K562 (cell line): ENCODE data around the gene SEMA5A. TPM values are rescaled to one million over a fixed set of nuclear protein-coding genes. Genes with fewer than 3 reads are reported as not detected.

Source experiments
- ATAC-seq: fragments of 200-7000 bp; cut with Tn5 transposase; 3 replicates; pipeline ENCODE4 v1.9.1; 2020; ENCODE audit warnings: moderate library complexity
- BruUV-seq: library from RNA; stranded (reverse); fragments of 400-500 nt; replicated peaks from 2 replicates; lab custom pipeline; 2021; lab: Mats Ljungman, UMichigan
- CTCF ChIA-PET: fragments of 300-600 bp; formaldehyde crosslinking; extraction: SDS; loops from one replicate; lab custom pipeline; 2021; ENCODE audit warnings: low intra/inter-chr PET ratio; lab: Yijun Ruan, JAX
- POLR2A ChIA-PET: fragments of 300-600, 350-650 bp; sonication (Branson Sonifier 250); formaldehyde crosslinking; extraction: SDS; loops from one replicate; lab custom pipeline; 2021; ENCODE audit warnings: antibody characterized with exemption, inconsistent platforms; lab: Yijun Ruan, JAX
- DNase-seq, 4 experiments: peaks; one replicate each; pipeline versions ENCODE4 v3.0.0 to v3.0.0-alpha.2; 2011 to 2018; ENCODE audit warnings: low spot score in 3 of 4, mixed read lengths in 3 of 4; ENCODE audit errors: extremely low read depth in 1 of 4
- FAIRE-seq: peaks from 2 replicates; lab custom pipeline; 2011; peaks lifted over from hg19 to GRCh38; lab: Jason Lieb, UNC
- H2AFZ ChIP-seq: 2 replicates; pipeline ENCODE4 v1.6.0; 2011; ENCODE audit warnings: low read depth, low read length, control low read depth, inconsistent platforms
- H3K27ac ChIP-seq: fragments of 200-600 bp; 3 replicates; pipeline ENCODE4 v1.8.0; 2011; ENCODE audit warnings: low read depth, mild to moderate bottlenecking, control low read depth, inconsistent platforms, low read length, moderate library complexity, mixed read lengths; ENCODE audit errors: extremely low read depth
- H3K27me3 ChIP-seq, 2 experiments: fragments of 300-600 bp in 1 of 2; 2 replicates in 1 of 2; 3 replicates in 1 of 2; pipeline versions ENCODE4 v1.6.0 to v1.8.0; 2011; ENCODE audit warnings: inconsistent platforms in 2 of 2, low read length in 2 of 2, mild to moderate bottlenecking in 1 of 2, mixed read lengths in 1 of 2, moderate library complexity in 1 of 2; ENCODE audit not compliant: control insufficient read depth in 2 of 2, insufficient read depth in 2 of 2
- H3K36me3 ChIP-seq: fragments of 300-600 bp; 3 replicates; pipeline ENCODE4 v1.8.0; 2011; ENCODE audit warnings: mild to moderate bottlenecking, low read length, inconsistent platforms; ENCODE audit not compliant: control insufficient read depth, insufficient read depth
- H3K4me1 ChIP-seq, 2 experiments: fragments of 200-600 bp in 1 of 2; replicated peaks in 1 of 2; 2 replicates in 1 of 2; 3 replicates in 1 of 2; pipeline versions ENCODE4 v1.5.1 to v1.8.0; 2011; ENCODE audit warnings: inconsistent platforms in 2 of 2, low read length in 2 of 2, mild to moderate bottlenecking in 1 of 2, mixed read lengths in 1 of 2, moderate library complexity in 1 of 2; ENCODE audit not compliant: control insufficient read depth in 2 of 2, insufficient read depth in 2 of 2
- H3K4me2 ChIP-seq: 2 replicates; pipeline ENCODE4 v1.6.1; 2011; ENCODE audit warnings: low read length, control low read depth, inconsistent platforms, mixed read lengths; ENCODE audit not compliant: insufficient read depth
- H3K4me3 ChIP-seq: fragments of 200-600 bp; sonication (generic), shearing (Covaris generic); 2 replicates; pipeline ENCODE4 v1.5.1; 2016; ENCODE audit warnings: control low read depth, inconsistent platforms
- H3K79me2 ChIP-seq: fragments of 200-600 bp; 3 replicates; pipeline ENCODE4 v1.8.0; 2011; ENCODE audit warnings: low read length, inconsistent platforms; ENCODE audit not compliant: control insufficient read depth, insufficient read depth
- H3K9ac ChIP-seq, 2 experiments: 2 replicates each; pipeline versions ENCODE4 v1.6.0 to v1.6.1; 2011; ENCODE audit warnings: low read depth in 2 of 2, low read length in 2 of 2, control low read depth in 1 of 2, inconsistent platforms in 1 of 2, mild to moderate bottlenecking in 1 of 2, mixed read lengths in 1 of 2; ENCODE audit not compliant: insufficient read depth in 1 of 2
- H3K9me1 ChIP-seq: one replicate; pipeline ENCODE4 v1.6.0; 2011; ENCODE audit warnings: inconsistent platforms, mild to moderate bottlenecking, low read length, moderate library complexity; ENCODE audit not compliant: control insufficient read depth, insufficient read depth
- H3K9me3 ChIP-seq: replicated peaks from 2 replicates; pipeline ENCODE4 v1.5.1; 2011; ENCODE audit warnings: low read depth, low read length, inconsistent platforms; ENCODE audit not compliant: control insufficient read depth, insufficient read depth
- H4K20me1 ChIP-seq: replicated peaks from 2 replicates; pipeline ENCODE4 v1.6.1; 2011; ENCODE audit warnings: low read length, inconsistent platforms, mixed read lengths; ENCODE audit not compliant: control insufficient read depth, insufficient read depth
- POLR2H ChIP-seq: IDR thresholded peaks from 2 replicates; pipeline ENCODE4 v1.6.1; 2016; ENCODE audit warnings: missing genetic modification characterization, low read depth, mild to moderate bottlenecking, control low read depth, missing compliant biosample characterization, moderate library complexity
- SAFB ChIP-seq: fragments of 200-400 bp; formaldehyde crosslinking; IDR thresholded peaks from 2 replicates; pipeline ENCODE4 v1.6.1; 2017; ENCODE audit warnings: low read depth, low read length, borderline replicate concordance
- SMARCA5 ChIP-seq: fragments of 450-650 bp; IDR thresholded peaks from 2 replicates; pipeline ENCODE4 v1.6.1; 2016
- ZBTB9 ChIP-seq: fragments of 450-650 bp; formaldehyde crosslinking; IDR thresholded peaks from 2 replicates; pipeline ENCODE4 v1.4.0; 2020; ENCODE audit warnings: mild to moderate bottlenecking, moderate library complexity
- ZNF121 ChIP-seq: sonication (generic); formaldehyde crosslinking; conservative IDR thresholded peaks from 2 replicates; pipeline ENCODE4 v1.8.0; 2022; ENCODE audit warnings: missing genetic modification reagents
- ZNF197 ChIP-seq: fragments of 200-800 bp; sonication (Bioruptor generic); IDR thresholded peaks from 2 replicates; pipeline ENCODE4 v1.6.1; 2016; ENCODE audit warnings: low read depth, missing genetic modification characterization, missing compliant biosample characterization
- ZNF586 ChIP-seq: fragments of 450-650 bp; formaldehyde crosslinking; conservative IDR thresholded peaks from 2 replicates; pipeline ENCODE4 v1.4.0; 2020; ENCODE audit warnings: mild to moderate bottlenecking, moderate library complexity
- ZNF592 ChIP-seq: fragments of 450-650 bp; IDR thresholded peaks from 2 replicates; pipeline ENCODE4 v1.6.1; 2017; ENCODE audit warnings: antibody characterized with exemption, mild to moderate bottlenecking
- WGBS: fragments of 100-300 bp; shearing (Covaris generic); methylation state at CpG from one replicate; pipeline ENCODE4 v1.1.6; 2016; ENCODE audit warnings: low coverage, mixed read lengths; ENCODE audit not compliant: insufficient coverage; ENCODE audit errors: missing lambda C conversion rate; 5-methylcytosine and 5-hydroxymethylcytosine counted together
- in situ Hi-C: fragments of 300-500 bp; cut with MboI; formaldehyde crosslinking; loops from 4 replicates; pipeline ENCODE4 v1.15.0; 2018; ENCODE audit warnings: inconsistent platforms, mixed read lengths
- intact Hi-C: fragments of 100-400 bp; cut with micrococcal nuclease; formaldehyde crosslinking; loops from 2 replicates; pipeline ENCODE4 v1.14.2; 2022
- polyA plus RNA-seq, 8 experiments: library from polyadenylated mRNA; depleted of rRNA in 4 of 8; stranded (reverse) in 5 of 8; unstranded in 3 of 8; fragments of >200 nt; fragmentation: Nextera tagmentation in 2 of 8; fragmentation: Illumina TruSeq in 1 of 8; extraction: Ambion mirVana in 2 of 8; extraction: Trizol in 1 of 8; gene quantifications; 2 replicates each; pipeline versions ENCODE4 v1.2.1 to v1.2.3, GENCODE V29; 2011 to 2014; ENCODE audit warnings: inconsistent platforms in 1 of 8, missing spikeins in 1 of 8
- total RNA-seq, 7 experiments: library from RNA; depleted of rRNA in 6 of 7; stranded (reverse); fragments of >200 nt in 6 of 7; fragmentation: Illumina TruSeq in 2 of 7; extraction: Trizol in 2 of 7; gene quantifications; 2 replicates each; pipeline versions ENCODE4 v1.2.1 to v1.2.3, GENCODE V29; 2011 to 2021; ENCODE audit warnings: low replicate concordance in 1 of 7
- TF ChIP-seq, protein P1 (sequence below): fragments of 150-350 bp; conservative IDR thresholded peaks from 2 replicates; pipeline ENCODE4 v1.6.1; 2014; ENCODE audit warnings: low read length
- TF ChIP-seq, protein P2 (sequence below): fragments of 200-800 bp; sonication (Bioruptor generic); IDR thresholded peaks from 2 replicates; pipeline ENCODE4 v1.6.1; 2017; ENCODE audit warnings: missing genetic modification characterization, missing compliant biosample characterization

The SEMA5A gene
- total and polyA plus RNA-seq, 9 of the 15 experiments (the other 6 are each of a cell fraction or from before 2014, with no cell fraction given): 0.02 TPM; not detected in 8

DNA sequence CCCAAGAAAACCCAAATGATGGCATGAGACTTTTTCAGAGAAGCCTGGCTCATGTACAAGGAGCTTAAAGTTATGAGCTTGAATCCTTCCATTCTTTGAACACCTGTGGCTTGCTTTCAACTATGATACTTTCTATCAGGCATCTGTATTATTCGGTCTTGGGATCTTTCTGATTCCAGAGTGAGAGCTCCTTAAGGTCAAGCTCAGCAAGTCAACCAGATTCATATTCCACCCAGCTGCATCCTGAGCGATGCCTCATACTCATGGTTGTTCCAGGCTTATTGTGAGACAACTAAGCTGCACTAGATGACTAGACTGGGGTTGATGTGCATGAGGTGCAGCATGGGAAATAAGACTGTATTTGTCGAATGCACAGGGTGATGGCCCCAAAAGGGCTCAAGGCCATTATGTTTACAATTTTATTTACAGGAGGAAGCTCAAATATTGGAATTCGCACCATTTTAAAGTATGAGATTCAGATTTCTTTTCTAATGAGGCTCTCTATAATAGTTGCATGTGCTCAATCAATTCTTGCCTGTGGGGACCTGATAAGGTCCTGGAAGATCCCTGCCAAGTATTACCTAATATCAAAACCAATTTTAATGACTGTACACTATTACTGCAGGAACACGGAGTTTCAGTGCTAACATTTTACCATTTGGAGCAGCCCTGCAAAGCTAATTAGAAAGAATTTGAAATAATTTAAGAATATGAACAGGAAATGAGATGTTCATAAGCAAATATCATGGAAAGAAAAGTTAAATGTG, 453.8 kb downstream of the SEMA5A start:
- H3K4me1 ChIP-seq: no peaks in the 10 kb centered on the region
- FAIRE-seq (no peak), DNase-seq (no peak), ATAC-seq (no peak)
- H3K9me3 ChIP-seq: no peaks in the 10 kb centered on the region
- no peak overlapping the region for H3K9ac ChIP-seq
- TF ChIP-seq ZNF592: no peak
- TF ChIP-seq, protein P1, sequence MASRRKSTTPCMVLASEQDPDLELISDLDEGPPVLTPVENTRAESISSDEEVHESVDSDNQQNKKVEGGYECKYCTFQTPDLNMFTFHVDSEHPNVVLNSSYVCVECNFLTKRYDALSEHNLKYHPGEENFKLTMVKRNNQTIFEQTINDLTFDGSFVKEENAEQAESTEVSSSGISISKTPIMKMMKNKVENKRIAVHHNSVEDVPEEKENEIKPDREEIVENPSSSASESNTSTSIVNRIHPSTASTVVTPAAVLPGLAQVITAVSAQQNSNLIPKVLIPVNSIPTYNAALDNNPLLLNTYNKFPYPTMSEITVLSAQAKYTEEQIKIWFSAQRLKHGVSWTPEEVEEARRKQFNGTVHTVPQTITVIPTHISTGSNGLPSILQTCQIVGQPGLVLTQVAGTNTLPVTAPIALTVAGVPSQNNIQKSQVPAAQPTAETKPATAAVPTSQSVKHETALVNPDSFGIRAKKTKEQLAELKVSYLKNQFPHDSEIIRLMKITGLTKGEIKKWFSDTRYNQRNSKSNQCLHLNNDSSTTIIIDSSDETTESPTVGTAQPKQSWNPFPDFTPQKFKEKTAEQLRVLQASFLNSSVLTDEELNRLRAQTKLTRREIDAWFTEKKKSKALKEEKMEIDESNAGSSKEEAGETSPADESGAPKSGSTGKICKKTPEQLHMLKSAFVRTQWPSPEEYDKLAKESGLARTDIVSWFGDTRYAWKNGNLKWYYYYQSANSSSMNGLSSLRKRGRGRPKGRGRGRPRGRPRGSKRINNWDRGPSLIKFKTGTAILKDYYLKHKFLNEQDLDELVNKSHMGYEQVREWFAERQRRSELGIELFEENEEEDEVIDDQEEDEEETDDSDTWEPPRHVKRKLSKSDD: no peak
- no peak for TF ChIP-seq ZNF197 (CRISPR knock-in tag)
- TF ChIP-seq, protein P2, sequence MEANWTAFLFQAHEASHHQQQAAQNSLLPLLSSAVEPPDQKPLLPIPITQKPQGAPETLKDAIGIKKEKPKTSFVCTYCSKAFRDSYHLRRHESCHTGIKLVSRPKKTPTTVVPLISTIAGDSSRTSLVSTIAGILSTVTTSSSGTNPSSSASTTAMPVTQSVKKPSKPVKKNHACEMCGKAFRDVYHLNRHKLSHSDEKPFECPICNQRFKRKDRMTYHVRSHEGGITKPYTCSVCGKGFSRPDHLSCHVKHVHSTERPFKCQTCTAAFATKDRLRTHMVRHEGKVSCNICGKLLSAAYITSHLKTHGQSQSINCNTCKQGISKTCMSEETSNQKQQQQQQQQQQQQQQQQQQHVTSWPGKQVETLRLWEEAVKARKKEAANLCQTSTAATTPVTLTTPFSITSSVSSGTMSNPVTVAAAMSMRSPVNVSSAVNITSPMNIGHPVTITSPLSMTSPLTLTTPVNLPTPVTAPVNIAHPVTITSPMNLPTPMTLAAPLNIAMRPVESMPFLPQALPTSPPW: no peak
- no peak for TF ChIP-seq ZNF121 (CRISPR knock-in tag)
- no peak for TF ChIP-seq SMARCA5
- no peak for TF ChIP-seq POLR2H (tag)
- no peak for TF ChIP-seq ZNF586 (CRISPR knock-in tag)
- no peak for TF ChIP-seq SAFB
- TF ChIP-seq ZBTB9 (CRISPR knock-in tag): no peak
- ChIA-PET CTCF (no interaction called here), POLR2A (no interaction called here)
- H3K36me3 ChIP-seq: no peaks in the 10 kb centered on the region
- H3K27me3 ChIP-seq: no peaks in the 10 kb centered on the region
- no peak overlapping the region for H3K4me3 ChIP-seq
- BruUV-seq: no TSS peak
- in situ Hi-C loops (no loop called here), intact Hi-C loops (no loop called here)
- H4K20me1 ChIP-seq: no peaks in the 10 kb centered on the region
- H3K4me2 ChIP-seq: no peak overlapping the region
- H3K9me1 ChIP-seq: no peaks in the 10 kb centered on the region
- H3K27ac ChIP-seq: no peak overlapping the region
- H2AFZ ChIP-seq: no peak overlapping the region
- no peaks in the 10 kb centered on the region for H3K79me2 ChIP-seq
- WGBS: 0% methylated on average over 5 of the region's 5 CpGs
